ENCODE results near the gene PIP4P1.

DNA sequence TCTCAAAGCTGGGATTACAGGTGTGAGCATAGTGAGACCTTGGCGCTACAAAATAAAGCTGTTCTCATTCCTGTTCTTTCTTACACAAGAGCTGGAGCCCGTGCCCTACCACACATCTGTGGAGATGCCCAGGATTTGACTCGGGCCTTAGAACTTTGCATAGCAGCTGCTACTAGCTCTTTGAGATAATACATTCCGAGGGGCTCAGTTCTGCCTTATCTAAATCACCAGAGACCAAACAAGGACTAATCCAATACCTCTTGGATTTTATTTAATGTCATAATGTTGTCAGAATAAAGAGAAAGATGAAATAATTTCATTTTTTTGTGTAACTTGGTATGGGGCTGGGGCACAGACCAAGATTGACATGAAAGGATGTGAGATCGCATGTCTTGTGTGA lies 15.5 kb upstream of the PIP4P1 start:
- TF ChIP-seq, protein P1, sequence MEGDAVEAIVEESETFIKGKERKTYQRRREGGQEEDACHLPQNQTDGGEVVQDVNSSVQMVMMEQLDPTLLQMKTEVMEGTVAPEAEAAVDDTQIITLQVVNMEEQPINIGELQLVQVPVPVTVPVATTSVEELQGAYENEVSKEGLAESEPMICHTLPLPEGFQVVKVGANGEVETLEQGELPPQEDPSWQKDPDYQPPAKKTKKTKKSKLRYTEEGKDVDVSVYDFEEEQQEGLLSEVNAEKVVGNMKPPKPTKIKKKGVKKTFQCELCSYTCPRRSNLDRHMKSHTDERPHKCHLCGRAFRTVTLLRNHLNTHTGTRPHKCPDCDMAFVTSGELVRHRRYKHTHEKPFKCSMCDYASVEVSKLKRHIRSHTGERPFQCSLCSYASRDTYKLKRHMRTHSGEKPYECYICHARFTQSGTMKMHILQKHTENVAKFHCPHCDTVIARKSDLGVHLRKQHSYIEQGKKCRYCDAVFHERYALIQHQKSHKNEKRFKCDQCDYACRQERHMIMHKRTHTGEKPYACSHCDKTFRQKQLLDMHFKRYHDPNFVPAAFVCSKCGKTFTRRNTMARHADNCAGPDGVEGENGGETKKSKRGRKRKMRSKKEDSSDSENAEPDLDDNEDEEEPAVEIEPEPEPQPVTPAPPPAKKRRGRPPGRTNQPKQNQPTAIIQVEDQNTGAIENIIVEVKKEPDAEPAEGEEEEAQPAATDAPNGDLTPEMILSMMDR (IDR thresholded peaks at IDR 0.05), result no peak
- TF ChIP-seq EP300 (IDR thresholded peaks at IDR 0.05), result no peak

All from upper lobe of left lung (tissue), 4 donors.